ENCODE results near the gene TSHZ2. TPM values are rescaled to one million over a fixed set of nuclear protein-coding genes. Genes with fewer than 3 reads are reported as not detected.

The TSHZ2 gene
- total RNA-seq, 1 experiment from 2014 or later, result 0.07 TPM

DNA sequence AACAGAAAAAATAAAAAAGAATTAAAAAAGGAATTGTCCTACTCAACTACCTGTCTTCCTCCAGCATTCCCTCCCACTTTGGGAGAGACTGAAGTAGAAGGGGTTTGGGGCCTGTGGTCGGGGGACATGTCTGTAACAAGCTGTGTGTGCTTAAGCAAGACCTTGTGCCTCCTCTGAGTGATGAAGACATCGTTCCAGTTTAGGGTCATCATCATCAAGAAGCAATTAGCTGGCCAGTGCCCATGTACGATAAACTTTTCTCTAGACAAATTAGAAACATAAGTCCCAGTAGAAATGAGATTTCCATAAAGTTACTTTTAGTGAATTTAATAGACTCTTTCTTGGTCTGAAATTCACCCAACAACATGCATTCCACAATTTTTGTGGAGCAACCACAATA lies 348.5 kb downstream of the TSHZ2 start:
- Histone ChIP-seq H3K9ac (ENCODE audit: extremely low read depth, insufficient read length, low read length) (no peak overlapping the region), H3K79me1 (ENCODE audit: insufficient read depth, low read depth, low read length, poor library complexity, severe bottlenecking) (no peaks in the 10 kb centered on the region), H3K56ac (ENCODE audit: insufficient read length, low read depth, low read length) (no peak overlapping the region), H2BK20ac (ENCODE audit: low read depth, low read length, poor library complexity, severe bottlenecking) (no peak overlapping the region), H2AK5ac (ENCODE audit: insufficient read length, low read length) (no peak overlapping the region), H3T11ph (ENCODE audit: low read length) (no peak overlapping the region), H3K23ac (ENCODE audit: insufficient read length, low read depth, low read length) (no peak overlapping the region), H3K4me2 (ENCODE audit: insufficient read depth, insufficient read length, low read length) (no peak overlapping the region), H3K27ac (ENCODE audit: insufficient read length, low read depth, low read length) (no peak overlapping the region), H3K9me3 (ENCODE audit: control insufficient read depth, low read depth, low read length) (no peaks in the 10 kb centered on the region), H3K4me1 (ENCODE audit: insufficient read depth, low read length) (peaks cover 4% of the 10 kb centered on the region; the same call in 1 of the 2 replicates), H3K27me3 (ENCODE audit: insufficient read depth, low read length) (no peaks in the 10 kb centered on the region), H4K8ac (replicated peaks; ENCODE audit: insufficient read length, low read depth, low read length) (no peak overlapping the region), H3K14ac (ENCODE audit: insufficient read depth, low read length) (no peak overlapping the region), H4K20me1 (ENCODE audit: control insufficient read depth, insufficient read depth, insufficient read length) (no peaks in the 10 kb centered on the region), H3K79me2 (ENCODE audit: insufficient read depth, low read length) (no peaks in the 10 kb centered on the region; the same call in 1 of the 2 replicates), H2BK120ac (ENCODE audit: low read depth, low read length, poor library complexity, severe bottlenecking) (no peak overlapping the region), H2BK5ac (ENCODE audit: insufficient read length, low read length) (no peak overlapping the region), H3K4ac (ENCODE audit: low read depth, low read length) (no peak overlapping the region), H4K5ac (ENCODE audit: insufficient read length, low read depth, low read length) (no peak overlapping the region), H4K91ac (ENCODE audit: insufficient read length, low read depth, low read length) (no peak overlapping the region), H2AFZ (ENCODE audit: low read length) (no peak overlapping the region), H3K18ac (ENCODE audit: insufficient read length, low read depth, low read length) (no peak overlapping the region), H2BK15ac (ENCODE audit: low read depth, low read length) (no peak overlapping the region), H3K23me2 (ENCODE audit: insufficient read length, low read depth, low read length, poor library complexity, severe bottlenecking) (no peaks in the 10 kb centered on the region), H2BK12ac (ENCODE audit: insufficient read length, low read depth, low read length) (no peak overlapping the region)
- H3K4me1 Mint-ChIP-seq, result peaks cover 18 to 21% of the 10 kb centered on the region in 2 experiments
- H3K36me3 Mint-ChIP-seq (ENCODE audit: insufficient read depth in 1 of 3, low read depth in 3 of 3), result peaks cover 0 to 6% (median 3%) of the 10 kb centered on the region in 3 experiments; a peak in 4 of 7 replicates
- WGBS (ENCODE audit: extremely low coverage, insufficient read length, low lambda C conversion rate), result no CpG with 5 or more reads among the region's 3 CpGs
- H3K9me3 Mint-ChIP-seq, result peaks cover 0 to 6% of the 10 kb centered on the region in 2 experiments; a peak in 2 of 5 replicates
- H3K4me3 Mint-ChIP-seq, result no peak overlapping the region
- no peak overlapping the region for H3K27ac Mint-ChIP-seq
- no peak for DNase-seq
- TF ChIP-seq, protein P1, sequence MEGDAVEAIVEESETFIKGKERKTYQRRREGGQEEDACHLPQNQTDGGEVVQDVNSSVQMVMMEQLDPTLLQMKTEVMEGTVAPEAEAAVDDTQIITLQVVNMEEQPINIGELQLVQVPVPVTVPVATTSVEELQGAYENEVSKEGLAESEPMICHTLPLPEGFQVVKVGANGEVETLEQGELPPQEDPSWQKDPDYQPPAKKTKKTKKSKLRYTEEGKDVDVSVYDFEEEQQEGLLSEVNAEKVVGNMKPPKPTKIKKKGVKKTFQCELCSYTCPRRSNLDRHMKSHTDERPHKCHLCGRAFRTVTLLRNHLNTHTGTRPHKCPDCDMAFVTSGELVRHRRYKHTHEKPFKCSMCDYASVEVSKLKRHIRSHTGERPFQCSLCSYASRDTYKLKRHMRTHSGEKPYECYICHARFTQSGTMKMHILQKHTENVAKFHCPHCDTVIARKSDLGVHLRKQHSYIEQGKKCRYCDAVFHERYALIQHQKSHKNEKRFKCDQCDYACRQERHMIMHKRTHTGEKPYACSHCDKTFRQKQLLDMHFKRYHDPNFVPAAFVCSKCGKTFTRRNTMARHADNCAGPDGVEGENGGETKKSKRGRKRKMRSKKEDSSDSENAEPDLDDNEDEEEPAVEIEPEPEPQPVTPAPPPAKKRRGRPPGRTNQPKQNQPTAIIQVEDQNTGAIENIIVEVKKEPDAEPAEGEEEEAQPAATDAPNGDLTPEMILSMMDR (conservative IDR thresholded peaks at IDR 0.05), result no peak
- H3K27me3 Mint-ChIP-seq (ENCODE audit: low read depth), result no peaks in the 10 kb centered on the region

Data from H9 (cell line).